HCT116 (cell line): ENCODE data around the gene NFE2. TPM values are rescaled to one million over a fixed set of nuclear protein-coding genes. Genes with fewer than 3 reads are reported as not detected.

ENCODE experiments used
- ATAC-seq: fragments of 200-7000 bp; cut with Tn5 transposase; 2 replicates; pipeline ENCODE4 v1.9.1; 2020; ENCODE audit warnings: mild to moderate bottlenecking, moderate library complexity
- BruUV-seq: library from RNA; stranded (reverse); fragments of 400-500 nt; replicated peaks from 2 replicates; lab custom pipeline; 2021; lab: Mats Ljungman, UMichigan
- CTCF ChIA-PET: fragments of 300-600 bp; sonication (Branson Sonifier 250); formaldehyde crosslinking; loops from one replicate; lab custom pipeline; 2021; ENCODE audit warnings: antibody characterized with exemption; lab: Charles Lee
- POLR2A ChIA-PET: fragments of 300-600, 350-600 bp; sonication (Branson Sonifier 250); formaldehyde crosslinking; loops from one replicate; lab custom pipeline; 2021; ENCODE audit warnings: antibody characterized with exemption; lab: Charles Lee
- RAD21 ChIA-PET, 2 experiments: fragments of 300-600 bp; sonication (Branson Sonifier 250); formaldehyde crosslinking; loops; one replicate each; lab custom pipeline; 2023; ENCODE audit warnings: low total read pairs in 2 of 2; ENCODE audit not compliant: uncharacterized antibody in 2 of 2, unreplicated experiment in 2 of 2, low non-redundant PET in 1 of 2; lab: Charles Lee
- DNase-seq: peaks from one replicate; pipeline ENCODE4 v3.0.0-alpha.2; 2010; ENCODE audit warnings: low read depth, low spot score
- H2AFZ ChIP-seq: fragments of 200-600 bp; shearing (Covaris generic), sonication (generic); 2 replicates; pipeline ENCODE4 v1.6.1; 2017; ENCODE audit warnings: low read depth, mixed run types, mixed read lengths, antibody characterized with exemption, low read length; ENCODE audit not compliant: poor library complexity, severe bottlenecking
- H3K27ac ChIP-seq: 2 replicates; pipeline ENCODE4 v1.5.1; 2012; ENCODE audit warnings: low read depth, low read length
- H3K27me3 ChIP-seq: fragments of 200-600 bp; sonication (generic); 2 replicates; pipeline ENCODE4 v1.6.1; 2016; ENCODE audit warnings: mixed run types, low read length, mixed read lengths; ENCODE audit not compliant: insufficient read depth
- H3K36me3 ChIP-seq, 2 experiments: fragments of 200-500 bp in 1 of 2; fragments of 200-600 bp in 1 of 2; sonication (Bioruptor generic) in 1 of 2; sonication (generic) in 1 of 2; 2 replicates each; pipeline versions ENCODE4 v1.5.1 to v1.6.1; 2014 to 2016; ENCODE audit warnings: low read length in 2 of 2, inconsistent platforms in 1 of 2, mixed read lengths in 1 of 2, mixed run types in 1 of 2; ENCODE audit not compliant: insufficient read depth in 2 of 2, control insufficient read depth in 1 of 2
- H3K4me1 ChIP-seq, 2 experiments: fragments of 200-600 bp in 1 of 2; sonication (generic) in 1 of 2; 2 replicates each; pipeline versions ENCODE4 v1.5.1 to v1.6.1; 2012 to 2017; ENCODE audit warnings: low read length in 2 of 2, inconsistent platforms in 1 of 2, mild to moderate bottlenecking in 1 of 2, mixed read lengths in 1 of 2, mixed run types in 1 of 2, moderate library complexity in 1 of 2; ENCODE audit not compliant: insufficient read depth in 2 of 2, control insufficient read depth in 1 of 2
- H3K4me2 ChIP-seq: fragments of 200-600 bp; sonication (generic); 2 replicates; pipeline ENCODE4 v1.6.1; 2017; ENCODE audit warnings: mixed run types, low read length, mixed read lengths
- H3K4me3 ChIP-seq, 2 experiments: fragments of 200-600 bp in 1 of 2; sonication (generic) in 1 of 2; replicated peaks in 1 of 2; 2 replicates each; pipeline ENCODE4 v1.5.1; 2011 to 2016; ENCODE audit warnings: low read length in 2 of 2, control low read depth in 1 of 2, low read depth in 1 of 2, mild to moderate bottlenecking in 1 of 2, mixed read lengths in 1 of 2, mixed run types in 1 of 2
- H3K79me2 ChIP-seq: fragments of 200-600 bp; sonication (generic); 2 replicates; pipeline ENCODE4 v1.6.1; 2017; ENCODE audit warnings: mild to moderate bottlenecking, mixed run types, low read length, moderate library complexity, mixed read lengths; ENCODE audit not compliant: insufficient read depth
- H3K9ac ChIP-seq: fragments of 200-600 bp; sonication (generic); 2 replicates; pipeline ENCODE4 v1.6.1; 2016; ENCODE audit warnings: low read length, mixed read lengths
- H3K9me2 ChIP-seq: fragments of 200-600 bp; sonication (generic), shearing (Covaris generic); 2 replicates; pipeline ENCODE4 v1.6.1; 2017; ENCODE audit warnings: mixed run types, mild to moderate bottlenecking, moderate library complexity; ENCODE audit not compliant: insufficient read depth
- H3K9me3 ChIP-seq, 2 experiments: fragments of 200-500 bp in 1 of 2; fragments of 200-600 bp in 1 of 2; sonication (Bioruptor generic) in 1 of 2; sonication (generic) in 1 of 2; 2 replicates each; pipeline ENCODE4 v1.6.1; 2014 to 2017; ENCODE audit warnings: low read length in 2 of 2, mixed read lengths in 2 of 2, inconsistent platforms in 1 of 2, low read depth in 1 of 2, mild to moderate bottlenecking in 1 of 2, mixed run types in 1 of 2, moderate library complexity in 1 of 2; ENCODE audit not compliant: control insufficient read depth in 1 of 2, insufficient read depth in 1 of 2
- H4K20me1 ChIP-seq: fragments of 200-600 bp; sonication (generic), shearing (Covaris generic); 2 replicates; pipeline ENCODE4 v1.6.1; 2017; ENCODE audit warnings: mixed run types, mild to moderate bottlenecking, moderate library complexity; ENCODE audit not compliant: insufficient read depth
- CEBPB ChIP-seq: IDR thresholded peaks from 2 replicates; pipeline ENCODE4 v1.6.1; 2012; ENCODE audit warnings: low read depth
- EGR1 ChIP-seq: IDR thresholded peaks from 2 replicates; pipeline ENCODE4 v1.6.1; 2012; ENCODE audit warnings: low read depth
- EZH2phosphoT487 ChIP-seq: fragments of 200-600 bp; IDR thresholded peaks from 2 replicates; pipeline ENCODE4 v1.6.1; 2018; ENCODE audit warnings: antibody characterized with exemption, borderline replicate concordance
- FOSL1 ChIP-seq: IDR thresholded peaks from 2 replicates; pipeline ENCODE4 v1.6.1; 2012; ENCODE audit warnings: low read depth
- POLR2A ChIP-seq: IDR thresholded peaks from 2 replicates; pipeline ENCODE4 v1.7.0; 2011; ENCODE audit warnings: borderline replicate concordance; ENCODE audit not compliant: insufficient read depth, insufficient read length; ENCODE audit errors: extremely low read depth
- POLR2AphosphoS5 ChIP-seq: IDR thresholded peaks from 2 replicates; pipeline ENCODE4 v1.6.1; 2011; ENCODE audit warnings: mild to moderate bottlenecking, low read depth, low read length, moderate library complexity
- RAD21 ChIP-seq: IDR thresholded peaks from 2 replicates; pipeline ENCODE4 v1.6.1; 2012; ENCODE audit warnings: low read depth, mild to moderate bottlenecking
- SIN3A ChIP-seq: IDR thresholded peaks from 2 replicates; pipeline ENCODE4 v1.6.1; 2012; ENCODE audit warnings: low read depth
- SP1 ChIP-seq: IDR thresholded peaks from 2 replicates; pipeline ENCODE4 v1.6.1; 2012; ENCODE audit warnings: low read depth
- TCF7L2 ChIP-seq: IDR thresholded peaks from 2 replicates; pipeline ENCODE4 v1.7.0; 2011; ENCODE audit warnings: borderline replicate concordance, inconsistent platforms; ENCODE audit not compliant: insufficient read depth, insufficient read length; ENCODE audit errors: extremely low read depth
- ZFX ChIP-seq: fragments of 450-650 bp; IDR thresholded peaks from 2 replicates; pipeline ENCODE4 v1.6.1; 2017
- ZNF274 ChIP-seq: fragments of 200-500 bp; sonication (Bioruptor generic); IDR thresholded peaks from 2 replicates; pipeline ENCODE4 v1.6.1; 2014; ENCODE audit warnings: mild to moderate bottlenecking, low read depth, low read length, inconsistent platforms
- intact Hi-C: fragments of 100-400 bp; cut with micrococcal nuclease; formaldehyde crosslinking; loops from 2 replicates; pipeline ENCODE4 v1.10.0; 2022
- total RNA-seq: library from RNA; stranded (reverse); gene quantifications from one replicate; pipeline ENCODE4 v1.2.1, GENCODE V29; 2021; ENCODE audit not compliant: unreplicated experiment
- TF ChIP-seq, protein P1 (sequence below): IDR thresholded peaks from 2 replicates; pipeline ENCODE4 v1.6.1; 2012

The NFE2 gene
- total RNA-seq, 1 experiment from 2014 or later: 1.3 TPM

DNA sequence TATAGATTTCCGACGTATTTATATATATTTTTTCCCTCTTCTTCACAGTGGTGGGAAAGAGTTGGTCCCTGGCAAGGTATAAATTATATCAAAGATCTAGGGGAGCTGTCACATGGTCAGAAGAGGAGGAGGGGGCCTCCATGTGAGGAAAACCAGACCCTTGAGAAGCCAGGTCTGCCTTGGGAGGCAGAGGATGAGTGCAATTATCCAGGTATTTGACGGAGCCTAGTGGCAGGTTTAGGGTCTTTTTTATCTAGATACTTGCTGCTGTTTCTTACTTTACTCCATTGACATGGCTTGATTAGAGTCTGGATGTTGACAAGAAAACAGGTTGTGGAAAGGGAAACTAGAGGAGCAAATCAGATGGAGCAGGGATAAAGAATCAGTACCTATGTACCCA, 29.6 kb upstream of the NFE2 start:
- H3K27me3 ChIP-seq: no peaks in the 10 kb centered on the region
- no peaks in the 10 kb centered on the region for H3K9me3 ChIP-seq
- no peak overlapping the region for H3K27ac ChIP-seq
- peaks cover 45 to 61% of the 10 kb centered on the region in 2 experiments for H3K4me1 ChIP-seq
- TF ChIP-seq, protein P1, sequence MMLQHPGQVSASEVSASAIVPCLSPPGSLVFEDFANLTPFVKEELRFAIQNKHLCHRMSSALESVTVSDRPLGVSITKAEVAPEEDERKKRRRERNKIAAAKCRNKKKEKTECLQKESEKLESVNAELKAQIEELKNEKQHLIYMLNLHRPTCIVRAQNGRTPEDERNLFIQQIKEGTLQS: no peak
- TF ChIP-seq SIN3A: no peak
- no peak for TF ChIP-seq TCF7L2
- TF ChIP-seq RAD21: no peak
- TF ChIP-seq SP1: no peak
- no peak for TF ChIP-seq EGR1
- no peak for TF ChIP-seq POLR2AphosphoS5
- TF ChIP-seq EZH2phosphoT487: no peak
- TF ChIP-seq ZFX: no peak
- TF ChIP-seq FOSL1: no peak
- TF ChIP-seq CEBPB: no peak
- no peak for TF ChIP-seq POLR2A
- TF ChIP-seq ZNF274: no peak
- H3K9me2 ChIP-seq: no peaks in the 10 kb centered on the region
- CTCF ChIA-PET: no interaction called here
- peak overlapping the region; percentile 80 for H3K4me2 ChIP-seq
- no peak overlapping the region for H2AFZ ChIP-seq
- intact Hi-C loops: no loop called here
- no peak overlapping the region for H3K4me3 ChIP-seq
- ATAC-seq (no peak), DNase-seq (no peak)
- POLR2A ChIA-PET: no interaction called here
- peaks cover 6 to 12% of the 10 kb centered on the region in 2 experiments; a peak in 3 of 4 replicates for H3K36me3 ChIP-seq
- peaks cover 94% of the 10 kb centered on the region for H3K79me2 ChIP-seq
- H4K20me1 ChIP-seq: 0 out of 2 replicates have a peak, but pooled peaks cover 3% of the 10 kb centered on the region
- RAD21 ChIA-PET: no interaction called here
- peak overlapping the region; percentile 68; the same call in 1 of the 2 replicates for H3K9ac ChIP-seq
- no TSS peak for BruUV-seq
